Activated B cell treated with CpG ODN at 0.5 μM for 24 hours (primary cell): Measurements from ENCODE around the gene TMEM181. TPM values are rescaled to one million over a fixed set of nuclear protein-coding genes. Genes with fewer than 3 reads are reported as not detected.

Experiments
- ATAC-seq: fragments of 200-7000 bp; cut with Tn5 transposase; one replicate; pipeline ENCODE4 v1.10.0; 2021; ENCODE audit warnings: low read depth, mild to moderate bottlenecking, moderate library complexity
- CTCF ChIA-PET: fragments of 350-600 bp; sonication (Branson Sonifier 250); formaldehyde crosslinking; loops from one replicate; lab custom pipeline; 2021; ENCODE audit warnings: antibody characterized with exemption; lab: Charles Lee
- POLR2A ChIA-PET: fragments of 350-600 bp; sonication (Branson Sonifier 250); formaldehyde crosslinking; loops from one replicate; lab custom pipeline; 2021; ENCODE audit warnings: antibody characterized with exemption; lab: Charles Lee
- DNase-seq: peaks from one replicate; pipeline ENCODE4 v3.0.0; 2022
- H3K27ac Mint-ChIP-seq: one replicate; pipeline ENCODE4 v1.8.0; 2020; ENCODE audit warnings: mixed read lengths
- H3K27me3 Mint-ChIP-seq: one replicate; pipeline ENCODE4 v1.8.0; 2021; ENCODE audit warnings: mixed read lengths
- H3K36me3 Mint-ChIP-seq: one replicate; pipeline ENCODE4 v1.8.0; 2021; ENCODE audit warnings: low read depth, mixed read lengths
- H3K4me1 Mint-ChIP-seq: one replicate; pipeline ENCODE4 v1.8.0; 2021; ENCODE audit warnings: mixed read lengths
- H3K4me3 Mint-ChIP-seq: one replicate; pipeline ENCODE4 v1.8.0; 2020; ENCODE audit warnings: mild to moderate bottlenecking, mixed read lengths
- H3K9me3 Mint-ChIP-seq: one replicate; pipeline ENCODE4 v1.8.0; 2020; ENCODE audit warnings: mixed read lengths
- CTCF ChIP-seq: fragments of 200-600 bp; IDR thresholded peaks from one replicate; pipeline ENCODE4 v1.8.0; 2022; ENCODE audit warnings: antibody characterized with exemption, mild to moderate bottlenecking
- intact Hi-C: fragments of 100-400 bp; cut with micrococcal nuclease; formaldehyde crosslinking; loops from one replicate; pipeline ENCODE4 v1.15.1; 2024
- total RNA-seq: library from RNA; stranded (reverse); gene quantifications from 2 replicates; pipeline ENCODE4 v1.2.3, GENCODE V29; 2022

The TMEM181 gene
- total RNA-seq, 1 donor from 2014 or later = 8.8 TPM

- CTCF ChIA-PET = no interaction called here
These were observed 12.1 kb downstream of the TMEM181 start for GRCh38 chr6:158571826-158572652.

GRCh38 chr6:158572653-158573541 lies 13.0 kb downstream of the TMEM181 start:
- no peak for TF ChIP-seq CTCF
- ATAC-seq (no peak), DNase-seq (no peak)
- ChIA-PET CTCF (no interaction called here), POLR2A (no interaction called here)
- no peak overlapping the region for H3K4me3 Mint-ChIP-seq
- H3K27ac Mint-ChIP-seq = no peak overlapping the region
- peaks cover 21% of the 10 kb centered on the region for H3K4me1 Mint-ChIP-seq
- H3K36me3 Mint-ChIP-seq = peaks cover 38% of the 10 kb centered on the region
- no peaks in the 10 kb centered on the region for H3K27me3 Mint-ChIP-seq
- peaks cover 5% of the 10 kb centered on the region for H3K9me3 Mint-ChIP-seq
- intact Hi-C loops = no loop called here

More at GRCh38 chr6:158571826-158572652, 12.1 kb downstream of the TMEM181 start:
- Mint-ChIP-seq H3K9me3 (peaks cover under 1% of the 10 kb centered on the region), H3K4me3 (no peak overlapping the region), H3K4me1 (peaks cover 29% of the 10 kb centered on the region), H3K36me3 (peaks cover 31% of the 10 kb centered on the region), H3K27ac (no peak overlapping the region), H3K27me3 (no peaks in the 10 kb centered on the region)
- ATAC-seq (no peak), DNase-seq (no peak)
- intact Hi-C loops = no loop called here
- TF ChIP-seq CTCF = no peak
- POLR2A ChIA-PET = no interaction called here

- H3K4me1 Mint-ChIP-seq = peaks cover 16% of the 10 kb centered on the region
- H3K27me3 Mint-ChIP-seq = no peaks in the 10 kb centered on the region
- H3K4me3 Mint-ChIP-seq = no peak overlapping the region
- intact Hi-C loops = no loop called here
- no peak for TF ChIP-seq CTCF
- peaks cover 5% of the 10 kb centered on the region for H3K9me3 Mint-ChIP-seq
- POLR2A ChIA-PET = no interaction called here
- DNase-seq (no peak), ATAC-seq (no peak)
- H3K27ac Mint-ChIP-seq = no peak overlapping the region
- CTCF ChIA-PET = no interaction called here
- peaks cover 38% of the 10 kb centered on the region for H3K36me3 Mint-ChIP-seq
These were observed 13.6 kb downstream of the TMEM181 start for GRCh38 chr6:158573542-158573931.

GRCh38 chr6:158574800-158575199 lies 14.9 kb downstream of the TMEM181 start:
- H3K36me3 Mint-ChIP-seq = peaks cover 40% of the 10 kb centered on the region
- H3K27ac Mint-ChIP-seq = no peak overlapping the region
- intact Hi-C loops = no loop called here
- TF ChIP-seq CTCF = no peak
- H3K9me3 Mint-ChIP-seq = peaks cover 5% of the 10 kb centered on the region
- peaks cover 12% of the 10 kb centered on the region for H3K4me1 Mint-ChIP-seq
- H3K4me3 Mint-ChIP-seq = no peak overlapping the region
- H3K27me3 Mint-ChIP-seq = no peaks in the 10 kb centered on the region
- ATAC-seq = no peak
- ChIA-PET POLR2A (no interaction called here), CTCF (no interaction called here)
- DNase-seq = no peak

GRCh38 chr6:158575550-158575949 lies 15.7 kb downstream of the TMEM181 start:
- intact Hi-C loops = no loop called here
- no peak for TF ChIP-seq CTCF
- ChIA-PET CTCF (no interaction called here), POLR2A (no interaction called here)
- ATAC-seq (no peak), DNase-seq (no peak)
- no peak overlapping the region for H3K4me3 Mint-ChIP-seq
- peaks cover 9% of the 10 kb centered on the region for H3K4me1 Mint-ChIP-seq
- peaks cover 38% of the 10 kb centered on the region for H3K36me3 Mint-ChIP-seq
- no peaks in the 10 kb centered on the region for H3K27me3 Mint-ChIP-seq
- peaks cover 5% of the 10 kb centered on the region for H3K9me3 Mint-ChIP-seq
- H3K27ac Mint-ChIP-seq = no peak overlapping the region
